Globus pallidus (tissue), 1 donor: ENCODE results near the gene ZNF226.
A peak's percentile ranks its signal among the peaks of the same experiment; 100 is the strongest.
"Not testable (repeated sequence)": the region's sequence is repeated elsewhere in the genome, so short reads cannot be mapped to it uniquely, and the experiment has no call there.

Experiments used
- DNase-seq: peaks from one replicate; pipeline ENCODE4 v3.0.0-alpha.2; 2015; ENCODE audit warnings: low spot score

The ZNF226 gene

GRCh38 chr19:44164673-44165512 lies at the start of gene ZNF226:
Gene ZNF226, plus strand, starts transcription at chr19:44165100. Its CDS starts 4,981 bp downstream, at chr19:44170081.
- DNase-seq = peak; percentile 100

DNA sequence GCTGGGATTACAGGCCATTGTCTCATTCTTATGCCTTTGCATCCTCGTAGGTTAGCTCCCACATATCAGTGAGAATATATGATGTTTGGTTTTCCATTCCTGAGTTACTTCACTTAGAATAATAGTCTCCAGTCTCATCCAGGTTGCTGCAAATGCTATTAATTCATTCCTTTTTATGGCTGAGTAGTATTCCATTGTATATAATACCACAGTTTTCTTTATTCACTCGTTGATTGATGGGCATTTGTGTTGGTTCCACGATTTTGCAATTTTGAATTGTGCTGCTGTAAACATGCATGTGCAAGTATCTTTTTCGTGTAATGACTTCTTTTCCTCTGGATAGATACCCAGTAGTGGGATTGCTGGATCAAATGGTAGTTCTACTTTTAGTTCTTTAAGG lies 43.7 kb upstream of the ZNF226 start:
- DNase-seq = not testable (repeated sequence)

GRCh38 chr19:44131955-44132354 lies 32.9 kb upstream of the ZNF226 start:
- DNase-seq = no peak

DNA sequence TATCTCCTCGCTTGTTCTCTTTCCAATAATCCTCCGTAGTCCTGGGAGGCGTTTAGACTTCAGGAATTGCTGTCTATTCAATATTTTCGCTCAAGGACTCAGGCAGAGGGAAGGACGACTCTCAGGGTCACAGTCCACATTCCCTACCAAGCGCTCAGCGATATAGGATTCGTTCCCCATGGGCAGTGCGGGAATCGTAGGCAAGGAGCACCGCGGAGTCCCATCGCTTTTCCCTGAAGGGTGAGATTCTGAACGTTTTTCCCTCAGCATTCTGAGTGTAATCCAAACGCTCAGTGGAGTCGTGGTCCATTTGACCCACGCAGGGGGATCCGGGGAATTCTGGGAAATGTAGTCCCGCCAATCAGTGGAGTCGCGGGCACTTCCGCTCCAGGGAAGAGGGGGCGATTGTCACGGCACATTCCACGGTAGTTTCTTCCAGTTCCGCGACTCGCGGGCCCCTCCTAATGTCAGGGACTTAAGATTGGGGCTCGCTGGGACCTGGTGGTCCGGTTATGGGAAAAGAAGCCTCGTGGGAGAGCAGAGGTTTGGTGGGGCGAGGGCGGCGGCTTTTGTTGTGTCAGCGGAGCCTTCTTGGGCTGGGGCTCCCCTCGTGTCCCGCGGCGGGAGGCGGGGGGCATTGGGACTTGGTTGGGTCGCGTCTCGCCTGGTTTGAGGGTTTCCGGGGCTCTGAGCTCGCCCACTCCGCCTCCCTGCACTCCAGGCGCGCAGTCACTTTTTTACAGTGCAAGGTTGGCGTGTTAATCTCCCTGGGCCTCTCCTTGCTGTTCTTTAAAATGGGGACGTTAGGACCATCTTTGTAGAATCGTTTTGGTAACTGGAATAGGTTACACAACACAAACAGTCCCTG lies 23.5 kb upstream of the ZNF226 start, which contains the start of gene ZNF234:
Gene ZNF234, plus strand, starts transcription at position 364 of the 868 bp plus-strand sequence. CDS start 3,079 bp downstream, outside the sequence.
- peak; percentile 89 for DNase-seq

DNA sequence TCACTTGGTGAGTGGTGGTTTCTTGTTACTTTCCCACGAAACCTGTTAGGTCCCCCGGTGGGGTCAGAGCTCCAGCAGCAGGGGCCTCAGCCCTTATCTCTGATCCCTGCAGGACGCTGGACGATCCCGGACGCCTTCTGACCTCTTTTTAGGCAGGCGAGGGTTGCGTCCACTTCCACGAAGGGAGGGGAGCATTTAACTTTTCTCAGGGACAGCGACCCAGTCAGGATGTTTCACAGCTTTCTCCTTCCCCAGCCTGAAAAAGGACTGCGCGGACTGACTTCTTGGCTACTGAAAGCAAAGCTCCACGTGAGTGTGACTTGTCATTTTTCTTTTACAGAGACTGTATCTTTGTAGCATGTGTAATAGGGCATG lies 22.9 kb upstream of the ZNF226 start:
- no peak for DNase-seq

DNA sequence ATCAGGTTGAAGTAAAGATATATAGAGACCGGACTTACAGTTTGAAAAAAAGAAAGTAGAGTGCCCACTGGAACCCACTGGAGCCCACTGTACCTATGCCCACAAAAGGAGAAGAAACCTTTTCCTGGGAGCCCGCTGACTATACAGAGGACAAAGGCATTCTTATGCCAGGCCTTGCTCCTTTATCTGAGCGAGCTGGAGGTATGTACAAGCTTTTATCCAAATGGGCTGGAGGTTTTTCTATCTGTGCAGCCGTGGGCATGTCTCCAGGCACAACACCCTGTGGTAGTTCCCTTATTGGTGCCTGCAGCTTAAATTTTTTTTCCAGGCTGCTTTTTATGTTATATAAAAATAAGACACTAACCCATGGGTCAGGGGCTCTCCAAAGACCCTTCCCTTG lies 15.1 kb upstream of the ZNF226 start:
- DNase-seq = no peak

DNA sequence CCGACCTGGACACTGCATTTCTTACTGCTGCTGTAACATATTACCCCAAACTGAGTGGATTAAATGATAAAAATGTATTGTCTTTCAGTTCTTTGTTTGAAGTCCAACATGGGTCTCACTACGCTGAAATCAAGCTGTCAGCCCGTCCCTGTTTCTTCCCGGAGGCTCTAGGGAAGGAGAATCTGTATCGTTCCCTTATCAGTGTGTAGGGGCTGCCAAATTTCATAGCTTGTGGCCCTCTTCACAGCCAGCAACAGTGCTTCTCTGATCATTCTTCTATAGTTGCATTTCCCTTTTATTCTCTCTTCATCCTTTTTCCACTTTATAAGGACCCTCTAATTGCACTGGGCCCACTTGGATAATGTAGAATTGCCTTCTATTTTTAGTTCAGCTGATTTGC lies 13.4 kb upstream of the ZNF226 start:
- DNase-seq = no peak

- no peak for DNase-seq
Observed at GRCh38 chr19:44156475-44156874, 8.4 kb upstream of the ZNF226 start.

DNA sequence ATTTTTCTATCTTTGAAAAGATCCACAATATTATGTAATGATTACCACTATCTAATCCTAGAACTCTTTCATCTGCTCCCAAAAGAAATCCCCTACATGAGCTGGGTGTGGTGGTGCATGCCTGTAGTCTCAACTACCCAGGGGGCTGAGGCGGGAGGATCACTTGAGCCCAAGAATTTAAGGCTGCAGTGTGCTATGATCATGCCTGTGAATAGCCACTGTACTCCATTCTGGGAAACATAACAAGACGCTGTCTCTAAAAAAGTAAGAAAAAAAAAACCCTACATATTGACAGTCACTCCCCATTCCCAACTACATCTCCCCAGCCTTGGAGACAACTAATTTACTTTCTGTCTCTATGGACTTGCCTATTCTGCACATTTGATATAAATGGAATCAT lies 1.1 kb upstream of the ZNF226 start:
- no peak for DNase-seq

DNA sequence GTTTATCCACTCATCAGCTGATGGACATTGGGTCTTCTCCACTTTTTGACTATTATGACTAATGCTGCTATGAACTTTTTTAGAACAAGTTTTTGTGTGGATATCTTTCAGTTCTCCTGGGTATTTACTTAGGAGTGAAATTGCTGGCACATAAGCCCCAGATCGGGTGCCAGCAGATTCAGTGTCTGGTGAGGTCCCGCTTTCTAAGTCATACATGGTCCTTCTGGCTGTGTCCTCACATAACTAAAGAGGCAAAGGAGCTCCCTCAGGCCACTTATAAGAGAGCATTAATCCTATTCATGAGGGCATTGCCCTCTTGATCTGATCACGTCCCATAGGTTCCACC lies 600 bp upstream of the ZNF226 start:
- DNase-seq = no peak

- DNase-seq = not testable (repeated sequence)
Observed at GRCh38 chr19:44170660-44171059, 5.8 kb downstream of the ZNF226 start.

GRCh38 chr19:44176590-44176989 lies 11.7 kb downstream of the ZNF226 start:
- DNase-seq = no peak

GRCh38 chr19:44180968-44181367 lies 16.1 kb downstream of the ZNF226 start:
- DNase-seq = no peak

GRCh38 chr19:44182145-44182544 lies 17.2 kb downstream of the ZNF226 start:
- no peak for DNase-seq

- DNase-seq = no peak
Observed at GRCh38 chr19:44190020-44190419, 25.1 kb downstream of the ZNF226 start.

DNA sequence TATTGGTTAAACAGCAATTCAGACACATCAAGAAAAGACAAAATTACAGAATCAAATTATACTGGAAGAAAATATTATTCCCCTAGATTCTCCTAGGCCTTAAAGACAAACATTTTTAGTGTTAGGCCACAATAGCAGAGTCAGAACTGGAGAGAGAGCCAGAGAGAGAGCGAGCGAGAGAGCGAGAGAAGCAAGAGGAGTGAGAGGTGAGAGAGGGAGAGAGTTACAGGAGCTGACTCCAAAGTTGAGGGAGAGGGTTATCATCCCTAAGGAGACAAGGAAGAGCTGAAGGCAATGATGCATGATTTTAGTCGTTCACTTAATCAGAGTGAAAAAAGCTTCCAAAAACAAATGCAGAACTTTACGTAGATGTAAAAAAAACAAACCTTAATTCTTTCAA lies 27.2 kb downstream of the ZNF226 start:
- DNase-seq = no peak

- DNase-seq = no peak
Observed at GRCh38 chr19:44196772-44197171, 31.9 kb downstream of the ZNF226 start.

DNA sequence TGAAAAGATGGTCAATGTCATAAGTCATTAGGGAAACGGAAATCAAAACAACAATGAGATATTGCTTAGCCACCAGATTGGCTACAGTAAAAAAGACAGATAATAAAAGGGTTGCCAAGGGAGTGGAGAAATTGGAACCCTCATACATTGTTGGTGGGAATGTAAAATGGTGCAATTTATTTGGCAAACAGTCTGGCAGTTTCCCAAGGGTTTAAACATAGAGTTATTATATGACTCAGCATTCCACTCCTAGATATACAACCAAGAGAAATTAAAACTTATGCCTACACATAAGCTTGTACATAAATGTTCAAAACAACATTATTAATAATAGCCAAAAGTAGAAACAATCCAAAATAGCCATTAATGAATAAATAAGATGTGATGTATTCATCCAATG lies 37.6 kb downstream of the ZNF226 start:
- DNase-seq = no peak

DNA sequence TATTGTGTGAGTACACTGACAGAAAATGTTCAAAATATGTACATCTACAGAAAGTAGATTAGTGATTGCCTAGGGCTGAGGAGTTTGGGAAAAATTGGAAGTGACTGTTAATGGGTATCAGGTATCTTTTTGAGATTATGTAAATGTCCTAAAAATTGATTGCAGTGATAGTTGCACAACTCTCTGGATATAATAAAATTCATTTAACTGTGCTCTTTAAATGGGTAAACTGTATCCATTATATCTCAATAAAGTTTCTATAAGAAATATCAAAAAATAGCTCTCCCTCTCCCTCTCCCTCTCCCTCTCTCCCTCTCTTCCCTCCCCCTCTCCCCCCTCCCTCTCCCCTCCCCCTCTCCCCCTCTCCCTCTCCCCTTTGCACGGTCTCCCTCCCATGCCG lies 38.1 kb downstream of the ZNF226 start:
- no peak for DNase-seq

- DNase-seq = not testable (repeated sequence)
Observed at GRCh38 chr19:44203877-44204276, 39.0 kb downstream of the ZNF226 start.

GRCh38 chr19:44204772-44205171 lies 39.9 kb downstream of the ZNF226 start:
- DNase-seq = no peak

DNA sequence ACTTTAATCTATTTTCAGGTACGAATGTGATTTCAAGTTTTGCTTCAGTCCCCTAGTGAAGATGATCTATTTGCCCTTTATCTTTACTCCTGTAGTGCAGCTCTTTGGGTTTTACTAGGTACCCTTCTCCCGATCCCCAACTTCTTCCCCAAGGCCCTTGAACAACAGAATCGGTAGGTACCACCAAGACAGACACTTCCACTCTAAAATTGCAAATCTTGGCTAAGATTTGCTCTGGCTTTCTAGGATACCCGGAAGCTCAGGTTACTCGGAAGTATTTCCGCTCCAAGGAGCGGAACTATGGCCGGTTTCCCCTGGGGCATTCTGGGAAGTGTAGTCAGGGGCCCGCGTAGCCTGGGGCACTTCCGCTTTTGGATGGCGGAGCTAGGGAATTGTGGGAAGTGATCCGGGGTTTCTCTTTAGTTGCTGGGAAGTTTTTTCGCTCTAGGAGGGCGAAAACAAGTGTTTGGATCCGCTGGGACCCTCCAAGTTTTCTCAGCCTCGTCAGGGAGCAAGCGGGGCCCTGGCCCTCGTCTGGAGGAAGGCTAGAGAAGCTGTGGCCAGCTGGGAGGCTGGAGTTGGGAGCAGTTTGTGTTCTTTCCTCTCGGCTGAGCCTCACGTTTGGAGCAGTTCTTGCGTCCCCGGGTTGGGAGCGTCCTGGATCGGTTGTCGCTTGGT lies 42.4 kb downstream of the ZNF226 start:
- peak; percentile 93 for DNase-seq
